ENCODE data around the gene TRAF3IP1.
"Not testable (repeated sequence)": the region's sequence is repeated elsewhere in the genome, so short reads cannot be mapped to it uniquely, and the experiment has no call there.

TRAF3IP1 gene

GRCh38 chr2:238313289-238313990, 6.9 kb upstream of the TRAF3IP1 start:
- no peak for DNase-seq

- DNase-seq: no peak
Observed at GRCh38 chr2:238313991-238314350, 6.3 kb upstream of the TRAF3IP1 start.

- DNase-seq: no peak
Observed at GRCh38 chr2:238314576-238314975, 5.7 kb upstream of the TRAF3IP1 start.

GRCh38 chr2:238315031-238315595, 5.2 kb upstream of the TRAF3IP1 start:
- DNase-seq: no peak

GRCh38 chr2:238320648-238321281, 447 bp downstream of the TRAF3IP1 start:
- DNase-seq: no peak

- DNase-seq: no peak
Observed at GRCh38 chr2:238321467-238321866, 1.1 kb downstream of the TRAF3IP1 start.

GRCh38 chr2:238322001-238322411, 1.7 kb downstream of the TRAF3IP1 start:
- no peak for DNase-seq

- not testable (repeated sequence) for DNase-seq
Observed at GRCh38 chr2:238324248-238324647, 3.9 kb downstream of the TRAF3IP1 start.

GRCh38 chr2:238325694-238326093, 5.4 kb downstream of the TRAF3IP1 start:
- DNase-seq: no peak

- DNase-seq: no peak
Observed at GRCh38 chr2:238326801-238327365, 6.6 kb downstream of the TRAF3IP1 start.

GRCh38 chr2:238327751-238328150, 7.4 kb downstream of the TRAF3IP1 start:
- no peak for DNase-seq

GRCh38 chr2:238330391-238330790, 10.1 kb downstream of the TRAF3IP1 start:
- no peak for DNase-seq

- no peak for DNase-seq
Observed at GRCh38 chr2:238331916-238332315, 11.6 kb downstream of the TRAF3IP1 start.

- no peak for DNase-seq
Observed at GRCh38 chr2:238334885-238335284, 14.6 kb downstream of the TRAF3IP1 start.

- not testable (repeated sequence) for DNase-seq
Observed at GRCh38 chr2:238335591-238335990, 15.3 kb downstream of the TRAF3IP1 start.

- DNase-seq: no peak
Observed at GRCh38 chr2:238336151-238336550, 15.8 kb downstream of the TRAF3IP1 start.

- no peak for DNase-seq
Observed at GRCh38 chr2:238336793-238337444, 16.6 kb downstream of the TRAF3IP1 start.

- DNase-seq: no peak
Observed at GRCh38 chr2:238337846-238338245, 17.5 kb downstream of the TRAF3IP1 start.

GRCh38 chr2:238338710-238339394, 18.5 kb downstream of the TRAF3IP1 start:
- no peak for DNase-seq

GRCh38 chr2:238339395-238339780, 19.1 kb downstream of the TRAF3IP1 start:
- no peak for DNase-seq

GRCh38 chr2:238339814-238340213, 19.5 kb downstream of the TRAF3IP1 start:
- no peak for DNase-seq

GRCh38 chr2:238341536-238341935, 21.2 kb downstream of the TRAF3IP1 start:
- DNase-seq: no peak

- DNase-seq: no peak
Observed at GRCh38 chr2:238344035-238344434, 23.7 kb downstream of the TRAF3IP1 start.
